Neural progenitor cell (in vitro differentiated cells): ENCODE measurements around the gene EFNA2.

Experiments used
- EZH2 ChIP-seq: fragments of 200-600 bp; sonication (generic); IDR thresholded peaks from 2 replicates; pipeline ENCODE4 v1.6.1; 2017; ENCODE audit warnings: antibody characterized with exemption, mild to moderate bottlenecking, moderate library complexity
- EZH2phosphoT487 ChIP-seq: fragments of 200-600 bp; sonication (generic); IDR thresholded peaks from 2 replicates; pipeline ENCODE4 v1.6.1; 2017; ENCODE audit warnings: antibody characterized with exemption
- TF ChIP-seq, protein P1 (sequence below): fragments of 200-600 bp; sonication (generic); IDR thresholded peaks from 2 replicates; pipeline ENCODE4 v1.5.1; 2017; ENCODE audit warnings: antibody characterized with exemption, mild to moderate bottlenecking

DNA sequence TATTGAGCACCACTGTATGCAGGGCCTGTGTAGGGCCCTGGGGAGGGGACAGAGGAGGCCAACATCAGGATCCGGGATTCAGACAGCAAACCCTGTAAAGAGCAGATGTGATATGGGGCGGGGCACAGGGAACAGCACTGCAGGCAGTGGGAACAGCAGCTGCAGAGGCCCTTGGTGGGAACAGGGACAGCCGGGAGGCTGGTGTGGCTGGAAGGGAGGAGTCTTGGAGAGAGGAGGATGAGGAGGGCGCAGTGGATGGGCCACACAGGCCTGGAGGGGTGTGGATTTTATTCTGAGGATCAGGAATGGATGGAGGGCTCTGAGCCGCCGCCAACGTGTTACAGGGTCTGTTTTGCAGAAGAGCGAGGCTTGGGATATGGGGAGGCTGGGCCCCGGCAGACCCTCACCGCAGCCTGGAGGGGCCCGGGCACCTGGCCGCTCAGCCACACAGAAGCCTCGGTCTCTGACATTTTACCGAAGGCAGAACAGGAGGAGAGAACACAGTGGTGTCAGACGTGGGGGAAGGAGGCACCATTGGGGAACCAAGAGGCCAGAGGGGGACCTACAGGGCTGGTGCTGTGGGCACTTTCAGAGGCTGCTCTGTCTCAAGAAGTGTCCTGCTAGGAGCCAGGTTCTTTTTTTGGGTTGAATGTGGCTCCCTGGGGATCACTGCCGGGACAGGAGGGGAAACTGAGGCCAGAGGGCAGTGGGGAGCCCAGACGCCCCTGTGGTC, 6.9 kb downstream of the EFNA2 start:
- TF ChIP-seq, protein P1, sequence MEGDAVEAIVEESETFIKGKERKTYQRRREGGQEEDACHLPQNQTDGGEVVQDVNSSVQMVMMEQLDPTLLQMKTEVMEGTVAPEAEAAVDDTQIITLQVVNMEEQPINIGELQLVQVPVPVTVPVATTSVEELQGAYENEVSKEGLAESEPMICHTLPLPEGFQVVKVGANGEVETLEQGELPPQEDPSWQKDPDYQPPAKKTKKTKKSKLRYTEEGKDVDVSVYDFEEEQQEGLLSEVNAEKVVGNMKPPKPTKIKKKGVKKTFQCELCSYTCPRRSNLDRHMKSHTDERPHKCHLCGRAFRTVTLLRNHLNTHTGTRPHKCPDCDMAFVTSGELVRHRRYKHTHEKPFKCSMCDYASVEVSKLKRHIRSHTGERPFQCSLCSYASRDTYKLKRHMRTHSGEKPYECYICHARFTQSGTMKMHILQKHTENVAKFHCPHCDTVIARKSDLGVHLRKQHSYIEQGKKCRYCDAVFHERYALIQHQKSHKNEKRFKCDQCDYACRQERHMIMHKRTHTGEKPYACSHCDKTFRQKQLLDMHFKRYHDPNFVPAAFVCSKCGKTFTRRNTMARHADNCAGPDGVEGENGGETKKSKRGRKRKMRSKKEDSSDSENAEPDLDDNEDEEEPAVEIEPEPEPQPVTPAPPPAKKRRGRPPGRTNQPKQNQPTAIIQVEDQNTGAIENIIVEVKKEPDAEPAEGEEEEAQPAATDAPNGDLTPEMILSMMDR, result no peak
- TF ChIP-seq EZH2 (no peak), EZH2phosphoT487 (no peak)
